ENCODE measurements around the gene ZPBP2. TPM values are rescaled to one million over a fixed set of nuclear protein-coding genes. Genes with fewer than 3 reads are reported as not detected.

The ZPBP2 gene
- total and polyA plus RNA-seq, 2 of the 13 experiments (the other 11 are each of a cell fraction or from before 2014, with no cell fraction given), result not detected

GRCh38 chr17:39923836-39924690, 56.1 kb downstream of the ZPBP2 start (continued):
- peak; percentile 98 for TF ChIP-seq ZBTB7B (CRISPR knock-in tag; IDR thresholded peaks at IDR 0.05)
- no peak for TF ChIP-seq ZBTB14 (CRISPR knock-in tag; IDR thresholded peaks at IDR 0.05)
- TF ChIP-seq, protein P1, sequence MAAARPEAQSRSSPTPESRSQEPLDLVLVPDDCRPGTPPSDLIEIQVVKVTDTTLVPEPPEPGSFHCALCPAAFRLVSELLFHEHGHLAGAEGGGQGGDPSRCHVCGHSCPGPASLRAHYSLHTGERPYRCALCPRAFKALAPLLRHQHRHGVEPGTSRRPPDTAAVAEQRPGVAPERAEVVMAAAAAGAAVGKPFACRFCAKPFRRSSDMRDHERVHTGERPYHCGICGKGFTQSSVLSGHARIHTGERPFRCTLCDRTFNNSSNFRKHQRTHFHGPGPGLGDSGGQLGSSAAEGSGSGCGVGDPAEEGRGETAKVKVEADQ (CRISPR knock-in tag; IDR thresholded peaks at IDR 0.05; ENCODE audit: borderline replicate concordance), result peak; percentile 75; the same call in 1 of the 2 replicates
- TF ChIP-seq ZNF749 (CRISPR knock-in tag; IDR thresholded peaks at IDR 0.05; ENCODE audit: borderline replicate concordance), result peak; percentile 97
- peak; percentile 43 for TF ChIP-seq TBL1XR1 (IDR thresholded peaks at IDR 0.05; ENCODE audit: borderline replicate concordance, low read length, partially characterized antibody)
- TF ChIP-seq, protein P2, sequence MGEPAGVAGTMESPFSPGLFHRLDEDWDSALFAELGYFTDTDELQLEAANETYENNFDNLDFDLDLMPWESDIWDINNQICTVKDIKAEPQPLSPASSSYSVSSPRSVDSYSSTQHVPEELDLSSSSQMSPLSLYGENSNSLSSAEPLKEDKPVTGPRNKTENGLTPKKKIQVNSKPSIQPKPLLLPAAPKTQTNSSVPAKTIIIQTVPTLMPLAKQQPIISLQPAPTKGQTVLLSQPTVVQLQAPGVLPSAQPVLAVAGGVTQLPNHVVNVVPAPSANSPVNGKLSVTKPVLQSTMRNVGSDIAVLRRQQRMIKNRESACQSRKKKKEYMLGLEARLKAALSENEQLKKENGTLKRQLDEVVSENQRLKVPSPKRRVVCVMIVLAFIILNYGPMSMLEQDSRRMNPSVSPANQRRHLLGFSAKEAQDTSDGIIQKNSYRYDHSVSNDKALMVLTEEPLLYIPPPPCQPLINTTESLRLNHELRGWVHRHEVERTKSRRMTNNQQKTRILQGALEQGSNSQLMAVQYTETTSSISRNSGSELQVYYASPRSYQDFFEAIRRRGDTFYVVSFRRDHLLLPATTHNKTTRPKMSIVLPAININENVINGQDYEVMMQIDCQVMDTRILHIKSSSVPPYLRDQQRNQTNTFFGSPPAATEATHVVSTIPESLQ (CRISPR knock-in tag; conservative IDR thresholded peaks at IDR 0.05), result peak; percentile 95
- peak; percentile 81 for TF ChIP-seq ZBTB2 (CRISPR knock-in tag; IDR thresholded peaks at IDR 0.05; ENCODE audit: low read depth)
- TF ChIP-seq NBN (conservative IDR thresholded peaks at IDR 0.05), result no peak
- TF ChIP-seq, protein P3, sequence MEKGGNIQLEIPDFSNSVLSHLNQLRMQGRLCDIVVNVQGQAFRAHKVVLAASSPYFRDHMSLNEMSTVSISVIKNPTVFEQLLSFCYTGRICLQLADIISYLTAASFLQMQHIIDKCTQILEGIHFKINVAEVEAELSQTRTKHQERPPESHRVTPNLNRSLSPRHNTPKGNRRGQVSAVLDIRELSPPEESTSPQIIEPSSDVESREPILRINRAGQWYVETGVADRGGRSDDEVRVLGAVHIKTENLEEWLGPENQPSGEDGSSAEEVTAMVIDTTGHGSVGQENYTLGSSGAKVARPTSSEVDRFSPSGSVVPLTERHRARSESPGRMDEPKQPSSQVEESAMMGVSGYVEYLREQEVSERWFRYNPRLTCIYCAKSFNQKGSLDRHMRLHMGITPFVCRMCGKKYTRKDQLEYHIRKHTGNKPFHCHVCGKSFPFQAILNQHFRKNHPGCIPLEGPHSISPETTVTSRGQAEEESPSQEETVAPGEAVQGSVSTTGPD (CRISPR knock-in tag; IDR thresholded peaks at IDR 0.05), result no peak
- TF ChIP-seq ZNF713 (CRISPR knock-in tag; IDR thresholded peaks at IDR 0.05), result no peak
- no peak; the same call in 1 of the 2 replicates for TF ChIP-seq GFI1 (CRISPR knock-in tag; IDR thresholded peaks at IDR 0.05; ENCODE audit: borderline replicate concordance)
- peak; percentile 85 for TF ChIP-seq NCOR1 (IDR thresholded peaks at IDR 0.05; ENCODE audit: borderline replicate concordance, low read length)
- no peak for TF ChIP-seq JDP2 (CRISPR knock-in tag; IDR thresholded peaks at IDR 0.05; ENCODE audit: borderline replicate concordance)
- no peak for TF ChIP-seq SMARCE1 (IDR thresholded peaks at IDR 0.05; ENCODE audit: borderline replicate concordance)
- peak; percentile 99 for TF ChIP-seq ZSCAN9 (CRISPR knock-in tag; IDR thresholded peaks at IDR 0.05; ENCODE audit: borderline replicate concordance)
- TF ChIP-seq GMEB2 (CRISPR knock-in tag; IDR thresholded peaks at IDR 0.05; ENCODE audit: low read depth), result 0 out of 2 replicates have a peak, but pooled peaks have one; percentile 57
- TF ChIP-seq HOXA7 (CRISPR knock-in tag; IDR thresholded peaks at IDR 0.05), result no peak
- no peak for TF ChIP-seq SP1 (IDR thresholded peaks at IDR 0.05)
- peak; percentile 30; the same call in 1 of the 2 replicates for TF ChIP-seq SP1 (CRISPR knock-in tag; IDR thresholded peaks at IDR 0.05)
- TF ChIP-seq ZNF10 (CRISPR knock-in tag; IDR thresholded peaks at IDR 0.05; ENCODE audit: borderline replicate concordance, low read depth), result no peak
- peak; percentile 85 for TF ChIP-seq FOXP1 (IDR thresholded peaks at IDR 0.05)
- TF ChIP-seq FOXP1 (CRISPR knock-in tag; IDR thresholded peaks at IDR 0.05), result peak; percentile 96
